Iris pigment epithelial cell (primary cell): ENCODE data around the gene LURAP1L.

Source experiments
- DNase-seq: peaks from one replicate; pipeline ENCODE4 v3.0.0-alpha.2; 2011; ENCODE audit warnings: low read depth

LURAP1L gene

GRCh38 chr9:12813533-12813932 lies 38.7 kb downstream of the LURAP1L start:
- no peak for DNase-seq

DNA sequence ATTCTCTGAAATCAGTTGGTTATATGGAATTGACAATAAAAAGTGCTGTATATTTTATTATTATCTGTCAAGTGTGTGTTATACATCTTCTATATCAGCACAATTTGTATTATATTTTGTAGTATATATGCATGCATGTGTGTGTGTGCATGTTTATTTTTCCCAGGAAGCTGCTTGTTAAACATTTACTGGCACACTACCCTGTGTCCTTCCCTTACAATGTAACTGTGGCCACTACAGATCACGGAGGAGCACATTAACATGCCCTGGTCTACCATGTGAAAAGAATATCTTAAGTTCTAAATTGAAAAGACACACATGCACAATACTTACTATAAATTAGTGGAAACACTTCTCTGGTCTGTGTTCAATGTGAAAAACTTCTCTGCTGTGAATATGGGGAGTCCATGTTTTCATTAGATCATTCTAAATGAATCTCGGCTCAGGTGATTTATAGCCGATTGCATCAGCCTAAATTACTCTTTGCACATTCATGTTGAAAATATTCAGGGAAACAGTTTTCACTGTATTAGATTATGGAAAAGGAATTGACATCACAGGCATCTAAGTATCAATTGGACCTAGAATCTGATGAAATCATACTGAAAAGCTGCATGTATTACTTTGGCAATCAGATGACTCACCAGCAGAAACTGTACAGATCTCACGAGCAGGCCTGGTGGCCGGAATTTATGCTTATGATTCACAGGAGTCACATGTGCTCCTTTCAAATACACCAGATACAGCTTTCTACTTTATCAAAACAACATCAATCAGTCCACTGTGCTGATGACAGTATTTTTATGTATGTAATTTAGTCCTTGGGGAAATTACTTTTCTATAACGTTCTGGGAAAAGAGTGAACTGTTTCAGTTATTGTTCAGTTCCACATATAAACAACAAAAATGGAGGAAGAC lies 39.4 kb downstream of the LURAP1L start:
- peak; percentile 99 for DNase-seq

- no peak for DNase-seq
These were observed 40.0 kb downstream of the LURAP1L start for GRCh38 chr9:12814877-12815237.

GRCh38 chr9:12815888-12816287 lies 41.1 kb downstream of the LURAP1L start:
- peak; percentile 78 for DNase-seq

DNA sequence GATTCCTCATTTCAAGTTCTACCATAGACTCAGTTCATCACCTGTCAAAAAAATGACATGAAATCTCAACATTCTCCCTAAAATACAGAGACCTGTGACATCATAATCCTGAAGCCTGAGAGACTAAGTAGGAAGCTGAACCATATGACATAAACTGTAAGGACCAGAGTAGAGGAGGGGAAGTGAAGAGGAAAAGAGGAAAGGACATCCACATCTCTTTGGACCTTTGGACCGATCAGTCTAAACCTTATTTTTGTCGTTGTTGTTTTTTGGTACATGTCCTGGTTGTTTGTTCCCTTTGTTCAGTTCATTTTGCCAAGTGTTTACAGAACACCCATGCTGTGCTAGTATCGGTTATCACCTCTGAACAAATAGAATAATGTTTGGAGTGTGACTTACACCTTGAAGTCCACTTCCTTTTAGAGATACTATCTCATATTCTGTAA lies 41.9 kb downstream of the LURAP1L start:
- no peak for DNase-seq

- peak; percentile 59 for DNase-seq
These were observed 42.9 kb downstream of the LURAP1L start for GRCh38 chr9:12817702-12818101.

- peak; percentile 60 for DNase-seq
These were observed 43.7 kb downstream of the LURAP1L start for GRCh38 chr9:12818431-12819000.

- no peak for DNase-seq
These were observed 44.8 kb downstream of the LURAP1L start for GRCh38 chr9:12819436-12820185.

DNA sequence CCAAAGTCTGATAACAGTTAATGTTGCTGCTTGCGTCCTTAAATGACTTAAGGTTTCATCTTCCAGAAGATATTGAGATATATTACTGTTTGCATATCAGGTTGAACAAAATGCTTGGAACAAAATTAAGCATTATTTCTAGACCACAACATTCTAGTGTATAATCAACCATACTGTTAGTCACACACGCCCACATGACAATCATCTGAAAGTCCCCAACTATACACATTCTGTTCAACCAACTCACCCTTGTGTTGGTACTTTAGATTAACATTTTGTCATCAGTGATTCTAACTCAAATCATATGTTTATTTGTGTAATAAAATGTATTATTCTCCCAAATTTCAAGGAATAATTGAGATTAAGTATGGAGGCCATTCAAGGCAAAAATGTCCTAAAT lies 47.3 kb downstream of the LURAP1L start:
- no peak for DNase-seq

DNA sequence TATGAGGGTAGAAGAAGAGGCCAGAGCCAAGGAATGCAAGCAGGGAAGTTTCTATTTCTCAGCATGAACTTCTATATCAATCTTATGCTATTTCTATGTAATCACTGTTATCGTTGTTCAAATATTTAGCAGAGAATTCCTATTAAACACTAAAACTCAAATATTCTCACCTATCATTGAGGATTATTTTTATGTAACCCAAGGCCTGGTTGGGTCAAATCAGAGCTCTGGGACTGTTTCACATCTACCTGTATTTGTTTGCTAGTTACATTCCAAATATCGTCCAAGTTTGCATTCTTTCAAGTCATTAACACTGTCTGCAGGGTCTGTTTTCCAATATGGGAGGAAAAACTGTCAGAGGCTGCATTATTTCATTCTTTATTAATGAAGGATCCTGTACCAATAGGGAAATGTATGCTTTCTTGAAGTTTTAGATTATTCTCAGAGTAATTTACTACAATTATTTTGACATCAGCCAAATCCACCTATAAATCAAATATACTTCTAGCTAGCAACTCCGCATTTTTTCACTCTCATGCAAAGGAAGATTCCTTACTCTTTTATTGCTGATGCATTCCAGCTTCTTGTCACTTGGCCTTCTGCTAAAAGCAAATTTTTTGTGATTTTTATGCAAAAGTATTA lies 52.2 kb downstream of the LURAP1L start:
- no peak for DNase-seq

DNA sequence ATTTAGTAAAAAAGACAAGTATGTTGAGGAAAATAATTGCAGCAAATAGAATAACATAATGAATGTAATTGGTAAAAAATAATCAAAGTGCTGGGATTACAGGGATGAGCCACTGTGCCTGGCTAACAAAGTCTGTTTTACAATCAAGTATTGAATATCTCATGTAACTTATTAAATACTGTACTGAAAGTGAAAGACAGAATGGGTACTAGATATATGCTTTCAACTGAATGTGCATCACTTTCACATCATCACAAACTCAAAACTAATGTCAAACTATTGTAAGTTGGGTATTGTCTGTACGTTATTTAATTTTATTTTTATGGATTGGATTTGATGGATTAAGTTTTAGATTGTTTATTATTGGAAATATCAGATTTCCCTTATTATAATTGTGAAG lies 58.9 kb downstream of the LURAP1L start:
- no peak for DNase-seq

DNA sequence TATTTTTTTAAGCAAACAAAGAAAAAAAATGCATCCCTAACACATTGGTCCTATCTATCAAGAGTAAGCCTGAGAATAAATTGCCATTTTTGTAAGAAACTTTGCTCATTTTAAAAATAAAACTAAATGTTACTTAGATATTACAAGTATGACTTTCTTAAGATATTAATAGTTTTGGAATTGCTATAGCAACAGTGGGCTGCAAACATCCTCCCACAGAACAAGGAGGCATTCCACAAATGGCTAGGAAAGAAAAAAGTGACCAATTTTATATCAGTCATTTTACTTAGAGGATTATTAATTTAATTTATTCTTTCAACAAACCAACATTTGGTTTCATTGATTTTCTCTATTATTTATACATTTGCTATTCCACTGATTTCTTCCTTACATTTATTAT lies 63.7 kb downstream of the LURAP1L start:
- DNase-seq: peak; percentile 51

- DNase-seq: peak; percentile 80
These were observed 68.9 kb downstream of the LURAP1L start for GRCh38 chr9:12843735-12844134.

DNA sequence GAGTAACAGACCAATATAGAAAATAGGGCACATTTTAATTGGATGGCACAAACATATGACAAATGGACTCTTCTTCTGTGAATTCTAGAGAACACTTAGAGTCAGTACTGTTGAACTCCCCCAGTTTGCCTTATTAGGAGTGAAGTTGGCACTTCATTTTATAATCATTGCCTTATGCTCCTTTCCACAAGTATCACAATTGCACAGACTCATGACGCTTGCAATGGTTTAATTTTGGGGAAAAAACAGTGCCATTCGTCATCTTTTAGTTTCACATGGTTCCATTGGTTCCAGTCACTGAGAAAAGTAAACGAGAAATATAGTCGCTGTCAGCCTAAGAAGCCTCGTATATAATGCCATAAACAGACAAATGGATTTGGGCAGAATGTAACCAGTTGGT lies 71.2 kb downstream of the LURAP1L start:
- DNase-seq: no peak

DNA sequence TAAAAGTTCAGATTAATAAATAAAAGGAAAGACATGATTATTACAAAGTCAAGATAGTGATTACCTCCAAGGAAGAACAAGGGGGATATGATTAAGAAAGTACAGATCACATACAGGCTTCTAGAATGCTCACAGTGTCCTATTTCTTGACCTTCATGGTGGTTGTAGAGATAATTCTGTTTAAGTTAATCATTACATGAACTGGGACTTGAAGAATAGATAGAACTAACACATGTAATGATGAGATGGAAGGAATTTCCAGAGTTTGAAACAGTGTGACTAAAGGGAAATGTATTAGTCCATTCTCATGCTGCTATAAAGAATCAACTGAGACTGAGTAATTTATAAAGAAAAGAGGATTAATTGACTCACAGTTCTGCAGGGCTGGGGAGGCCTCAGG lies 72.7 kb downstream of the LURAP1L start:
- DNase-seq: peak; percentile 35

GRCh38 chr9:12849486-12850003 lies 74.7 kb downstream of the LURAP1L start:
- DNase-seq: no peak

DNA sequence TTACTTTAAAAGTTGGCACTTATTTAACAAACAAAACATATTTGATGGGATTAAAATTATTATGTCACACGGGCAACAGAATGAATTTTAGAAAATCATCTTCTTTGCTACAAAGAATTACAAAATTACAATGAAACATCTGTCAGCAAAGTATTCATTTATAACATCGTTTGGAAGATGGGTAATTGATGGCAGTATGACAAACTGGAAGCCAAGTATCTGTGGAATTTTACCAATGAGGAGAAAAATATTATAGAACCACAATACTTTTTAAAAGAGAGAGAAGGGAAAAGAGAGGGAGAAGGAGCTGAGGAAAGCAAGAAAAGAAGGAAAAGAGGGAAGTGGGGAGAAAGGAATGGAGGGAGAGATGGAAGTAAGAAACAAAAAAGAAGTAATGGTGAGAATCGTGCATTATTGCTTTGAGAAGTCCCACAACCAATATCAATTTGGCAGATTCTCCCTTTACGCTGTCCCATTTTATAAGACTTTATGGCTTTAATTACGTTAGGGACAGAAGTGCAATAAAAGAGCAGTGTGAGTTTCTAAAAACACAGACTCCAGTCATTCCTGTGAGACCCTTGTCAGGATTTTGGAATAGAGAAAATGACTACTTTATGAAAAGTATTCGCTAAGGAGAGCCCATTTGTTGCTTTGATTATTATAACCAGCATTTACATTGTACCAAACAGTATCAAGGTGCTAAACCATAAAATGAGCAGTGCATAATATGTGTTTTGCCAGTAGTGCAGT lies 76.7 kb downstream of the LURAP1L start:
- DNase-seq: no peak

DNA sequence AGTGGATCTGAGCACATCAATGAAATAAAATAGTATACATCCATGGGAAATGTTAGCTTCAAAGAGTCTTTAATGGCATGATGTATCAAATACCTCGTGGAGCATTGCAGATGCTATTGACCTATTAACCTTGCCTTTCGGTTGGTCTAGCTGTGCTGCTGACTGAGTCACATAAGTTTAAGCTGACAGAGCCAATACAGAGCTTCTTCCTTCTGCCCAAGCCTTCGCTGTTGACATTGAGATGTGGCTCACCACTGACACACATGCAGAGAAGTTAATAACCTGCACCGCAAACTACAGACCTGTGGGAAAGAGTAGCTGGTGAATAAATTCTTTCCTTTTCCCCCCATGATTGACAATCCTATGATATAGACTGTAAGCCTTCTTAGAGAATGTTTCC lies 78.2 kb downstream of the LURAP1L start:
- DNase-seq: no peak

DNA sequence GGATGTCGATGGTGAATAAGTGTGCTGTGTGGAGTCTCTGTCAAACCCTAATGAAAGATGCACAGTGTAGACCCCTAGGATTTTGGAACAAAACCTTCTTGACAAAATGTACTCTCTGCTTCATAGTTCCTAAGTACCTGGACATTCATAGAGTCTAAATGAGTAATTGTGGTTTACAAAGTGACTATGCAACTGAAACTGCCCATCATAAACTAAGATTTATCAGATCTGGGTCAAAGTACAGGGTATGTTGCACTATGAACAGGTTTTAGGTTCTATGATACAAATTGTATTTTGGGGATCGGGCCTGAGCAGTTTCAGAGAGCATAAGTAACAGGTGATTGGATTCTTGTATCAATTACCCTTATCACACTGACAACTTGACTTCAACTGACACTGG lies 79.4 kb downstream of the LURAP1L start:
- no peak for DNase-seq

GRCh38 chr9:12855066-12855465 lies 80.2 kb downstream of the LURAP1L start:
- no peak for DNase-seq

DNA sequence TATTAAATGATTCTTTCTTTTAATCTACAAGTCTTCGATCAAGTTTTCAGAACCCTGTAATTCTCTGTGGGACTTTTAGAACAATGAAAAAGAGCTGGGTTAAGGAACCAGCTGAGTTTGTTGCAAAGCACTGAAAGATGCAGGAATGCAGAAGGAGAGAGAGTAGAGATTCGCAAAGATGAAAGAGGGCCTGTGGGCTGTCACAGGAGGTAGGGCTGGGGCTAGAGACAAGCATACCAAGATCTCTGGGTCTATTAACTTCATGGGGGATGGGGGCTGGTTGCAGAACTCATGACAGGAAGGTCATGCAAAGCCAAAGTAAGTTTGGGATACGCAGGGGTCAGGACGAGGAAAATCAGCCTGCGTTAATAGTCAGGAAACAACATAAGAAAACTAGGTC lies 81.8 kb downstream of the LURAP1L start:
- DNase-seq: no peak
